ENCODE results near the gene LRRK2. TPM values are rescaled to one million over a fixed set of nuclear protein-coding genes. Genes with fewer than 3 reads are reported as not detected.
"Not testable (repeated sequence)": the region's sequence is repeated elsewhere in the genome, so short reads cannot be mapped to it uniquely, and the experiment has no call there.

The LRRK2 gene
- total and polyA plus RNA-seq, 7 experiments from 2014 or later: 0.16 to 32.2 (median 2.1) TPM; not detected in 3

DNA sequence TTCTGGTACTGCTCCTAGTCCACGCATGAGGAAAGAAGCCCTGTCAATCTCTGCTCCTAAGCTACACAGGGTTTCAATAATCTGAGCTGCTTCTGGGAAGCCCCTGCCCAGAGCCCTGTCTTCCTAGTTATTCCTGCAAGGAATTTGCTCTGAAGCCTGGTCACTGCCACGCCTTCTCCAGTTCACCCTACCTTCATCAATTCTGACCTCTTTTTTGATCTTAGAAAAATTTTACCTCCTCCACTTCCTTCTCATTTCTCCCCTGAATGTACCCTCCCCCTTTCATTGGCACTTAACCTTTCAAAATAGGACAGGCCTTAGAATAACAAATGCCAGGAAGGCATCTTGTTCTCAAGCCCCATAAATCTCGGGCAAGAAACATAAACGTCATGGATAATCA is 14.9 kb upstream of the LRRK2 start:
- ChIA-PET CTCF (no interaction called here), POLR2A (no interaction called here)
- Mint-ChIP-seq H3K4me1 (no peaks in the 10 kb centered on the region), H3K27ac (no peak overlapping the region), H3K36me3 (no peaks in the 10 kb centered on the region), H3K27me3 (peaks cover 0 to 13% (median 3%) of the 10 kb centered on the region in 5 donors), H3K4me3 (no peak overlapping the region), H3K9me3 (peaks cover 0 to 12% (median 2%) of the 10 kb centered on the region in 11 donors)
- DNase-seq (no peak), ATAC-seq (no peak)
- Histone ChIP-seq H3K9me3 (ENCODE audit: control insufficient read depth in 2 of 3, low read length in 3 of 3) (no peaks in the 10 kb centered on the region), H3K4me3 (ENCODE audit: low read length) (no peak overlapping the region), H3K27ac (ENCODE audit: low read depth, low read length) (no peak overlapping the region), H3K4me1 (ENCODE audit: control insufficient read depth in 2 of 2, insufficient read depth in 2 of 2, low read length in 2 of 2) (no peaks in the 10 kb centered on the region), H3K36me3 (ENCODE audit: control insufficient read depth in 2 of 3, insufficient read depth in 3 of 3, low read length in 3 of 3) (no peaks in the 10 kb centered on the region), H3K27me3 (ENCODE audit: control insufficient read depth in 2 of 2, insufficient read depth in 2 of 2, low read length in 2 of 2) (peaks cover 0 to 3% of the 10 kb centered on the region in 2 donors)
- intact Hi-C loops (cut with micrococcal nuclease): no loop called here

DNA sequence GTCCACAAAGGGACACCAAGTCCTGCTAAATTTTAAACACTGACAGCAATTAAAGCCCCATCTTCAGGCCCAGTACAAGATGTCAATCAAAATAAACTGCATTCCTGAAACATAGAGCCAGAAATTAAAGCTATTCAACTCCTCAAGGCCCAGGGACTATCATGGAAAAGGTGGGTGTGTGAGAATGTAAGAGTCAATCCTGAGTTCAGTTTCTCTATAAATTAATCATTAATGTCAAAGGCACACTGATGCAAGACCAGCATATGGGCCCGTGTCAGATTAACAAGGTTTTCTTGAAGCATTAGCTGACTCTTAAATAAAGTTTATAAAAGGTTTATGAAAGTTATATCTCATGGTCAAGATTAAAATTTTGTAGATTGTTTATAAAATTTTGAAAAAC is 13.6 kb upstream of the LRRK2 start:
- POLR2A ChIA-PET; H3K27ac ChIP-seq (ENCODE audit: low read depth, low read length); intact Hi-C loops (cut with micrococcal nuclease); H3K4me1 ChIP-seq (ENCODE audit: control insufficient read depth in 2 of 2, insufficient read depth in 2 of 2, low read length in 2 of 2); DNase-seq; H3K36me3 ChIP-seq (ENCODE audit: control insufficient read depth in 2 of 3, insufficient read depth in 3 of 3, low read length in 3 of 3); H3K4me1 Mint-ChIP-seq; H3K9me3 ChIP-seq (ENCODE audit: control insufficient read depth in 2 of 3, low read length in 3 of 3); CTCF ChIA-PET; H3K4me3 Mint-ChIP-seq; H3K27me3 ChIP-seq (ENCODE audit: control insufficient read depth in 2 of 2, insufficient read depth in 2 of 2, low read length in 2 of 2); H3K36me3 Mint-ChIP-seq; ATAC-seq; H3K27ac Mint-ChIP-seq; H3K4me3 ChIP-seq (ENCODE audit: low read length): not testable (repeated sequence)
- Mint-ChIP-seq H3K27me3 (peaks cover 0 to 13% (median 6%) of the 10 kb centered on the region in 5 donors), H3K9me3 (peaks cover 0 to 12% (median 2%) of the 10 kb centered on the region in 11 donors)

DNA sequence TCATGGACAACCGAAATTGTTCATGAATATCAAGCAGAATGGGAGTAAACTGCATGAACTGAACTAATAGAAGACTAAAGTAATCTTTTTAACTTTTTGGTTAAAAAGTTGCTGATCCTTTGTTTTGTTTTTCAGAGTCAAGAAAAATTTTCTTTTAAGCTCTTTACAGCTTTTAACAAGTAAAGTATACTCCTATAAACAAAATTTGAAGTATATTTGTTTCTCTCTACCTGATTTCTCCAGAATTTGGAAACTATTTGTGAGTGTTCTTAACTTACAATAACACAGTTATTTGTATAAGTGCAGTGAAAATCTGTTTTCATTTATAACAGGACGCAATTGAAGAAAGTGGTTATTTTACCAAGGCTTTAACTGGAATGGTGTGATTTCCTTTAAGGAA is 12.2 kb upstream of the LRRK2 start:
- H3K27ac ChIP-seq (ENCODE audit: low read depth, low read length): no peak overlapping the region
- intact Hi-C loops (cut with micrococcal nuclease): no loop called here

DNA sequence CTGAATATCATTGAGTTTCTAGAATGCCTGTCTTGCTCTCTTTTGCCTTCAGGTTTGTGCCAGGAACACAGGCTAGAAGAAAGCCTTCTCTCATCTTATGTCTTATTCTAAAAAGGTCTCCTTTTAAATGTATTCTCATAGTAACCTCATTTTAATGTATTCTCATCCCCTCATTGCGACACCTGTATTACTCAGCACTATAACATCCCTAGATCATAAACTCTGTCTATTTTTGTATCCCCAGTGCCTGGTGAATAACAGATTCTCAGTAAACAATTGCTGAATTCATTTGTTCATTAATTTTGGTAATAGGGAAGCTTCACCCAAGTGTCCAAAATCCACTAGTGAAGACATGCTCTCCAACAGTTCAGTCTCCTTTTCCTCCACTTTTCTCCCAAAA is 8.8 kb upstream of the LRRK2 start:
- Histone ChIP-seq H3K36me3 (ENCODE audit: control insufficient read depth in 2 of 3, insufficient read depth in 3 of 3, low read length in 3 of 3) (no peaks in the 10 kb centered on the region), H3K4me3 (ENCODE audit: low read length) (no peak overlapping the region), H3K4me1 (ENCODE audit: control insufficient read depth in 2 of 2, insufficient read depth in 2 of 2, low read length in 2 of 2) (no peaks in the 10 kb centered on the region), H3K9me3 (ENCODE audit: control insufficient read depth in 2 of 3, low read length in 3 of 3) (no peaks in the 10 kb centered on the region), H3K27ac (ENCODE audit: low read depth, low read length) (no peak overlapping the region), H3K27me3 (ENCODE audit: control insufficient read depth in 2 of 2, insufficient read depth in 2 of 2, low read length in 2 of 2) (no peaks in the 10 kb centered on the region)
- H3K36me3 Mint-ChIP-seq: no peaks in the 10 kb centered on the region
- ChIA-PET POLR2A (no interaction called here), CTCF (no interaction called here)
- ATAC-seq (no peak), DNase-seq (no peak)
- intact Hi-C loops (cut with micrococcal nuclease): no loop called here
- peaks cover 4 to 14% (median 9%) of the 10 kb centered on the region in 5 donors for H3K27me3 Mint-ChIP-seq
- H3K27ac Mint-ChIP-seq: no peak overlapping the region
- no peak overlapping the region for H3K4me3 Mint-ChIP-seq
- H3K4me1 Mint-ChIP-seq: peaks cover 0 to 2% (median 0%) of the 10 kb centered on the region in 7 donors
- H3K9me3 Mint-ChIP-seq: peaks cover 0 to 12% (median 2%) of the 10 kb centered on the region in 11 donors

More for the DNA sequence above, 12.2 kb upstream of the LRRK2 start:
- no peaks in the 10 kb centered on the region for H3K4me1 ChIP-seq (ENCODE audit: control insufficient read depth in 2 of 2, insufficient read depth in 2 of 2, low read length in 2 of 2)
- H3K27me3 ChIP-seq (ENCODE audit: control insufficient read depth in 2 of 2, insufficient read depth in 2 of 2, low read length in 2 of 2): peaks cover 0 to 3% of the 10 kb centered on the region in 2 donors
- Mint-ChIP-seq H3K27ac (no peak overlapping the region), H3K4me3 (no peak overlapping the region), H3K9me3 (peaks cover 0 to 12% (median 2%) of the 10 kb centered on the region in 11 donors), H3K27me3 (peaks cover 0 to 13% (median 9%) of the 10 kb centered on the region in 5 donors), H3K4me1 (peaks cover 0 to 2% (median 0%) of the 10 kb centered on the region in 7 donors), H3K36me3 (no peaks in the 10 kb centered on the region)
- no peak overlapping the region for H3K4me3 ChIP-seq (ENCODE audit: low read length)
- no peak for ATAC-seq
- H3K36me3 ChIP-seq (ENCODE audit: control insufficient read depth in 2 of 3, insufficient read depth in 3 of 3, low read length in 3 of 3): no peaks in the 10 kb centered on the region
- ChIA-PET CTCF (no interaction called here), POLR2A (no interaction called here)
- H3K9me3 ChIP-seq (ENCODE audit: control insufficient read depth in 2 of 3, low read length in 3 of 3): no peaks in the 10 kb centered on the region
- no peak for DNase-seq

DNA sequence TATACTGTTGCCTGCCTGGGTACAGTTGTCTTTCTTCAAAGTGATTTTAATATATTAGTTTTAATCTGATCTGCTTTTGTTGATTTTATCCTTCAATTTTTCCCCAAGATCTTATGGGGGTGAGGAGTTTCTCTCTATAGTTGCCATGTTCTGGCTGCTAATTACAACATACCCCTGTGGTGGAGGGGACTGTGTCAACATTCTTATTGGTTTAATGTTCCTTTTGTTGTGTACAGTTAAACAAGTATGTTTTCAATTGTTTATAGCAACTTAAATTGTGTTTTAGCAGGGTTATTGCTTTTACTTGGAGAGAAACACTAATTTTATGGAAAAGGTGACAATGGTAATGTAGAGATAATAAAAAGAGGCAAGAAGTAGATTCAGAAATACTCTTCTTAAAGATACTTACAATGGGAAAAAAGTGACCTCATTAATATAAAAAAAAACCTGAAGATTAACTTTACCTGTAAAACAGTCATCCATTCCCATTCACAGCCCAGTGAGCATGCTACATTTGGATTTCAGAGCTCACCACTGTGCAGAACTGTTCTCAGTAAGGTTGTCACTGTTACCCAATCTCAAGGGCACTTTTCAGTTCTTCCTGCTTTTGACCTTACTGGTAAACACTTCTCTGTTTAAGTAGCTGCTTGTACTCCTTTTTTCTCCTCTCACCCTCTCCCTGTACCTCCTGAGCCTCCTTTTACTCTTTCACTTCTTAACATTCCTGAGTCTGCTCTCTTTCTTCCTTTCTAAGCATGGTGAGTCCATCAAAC is 8.1 kb upstream of the LRRK2 start:
- peaks cover 4 to 15% (median 10%) of the 10 kb centered on the region in 5 donors for H3K27me3 Mint-ChIP-seq

DNA sequence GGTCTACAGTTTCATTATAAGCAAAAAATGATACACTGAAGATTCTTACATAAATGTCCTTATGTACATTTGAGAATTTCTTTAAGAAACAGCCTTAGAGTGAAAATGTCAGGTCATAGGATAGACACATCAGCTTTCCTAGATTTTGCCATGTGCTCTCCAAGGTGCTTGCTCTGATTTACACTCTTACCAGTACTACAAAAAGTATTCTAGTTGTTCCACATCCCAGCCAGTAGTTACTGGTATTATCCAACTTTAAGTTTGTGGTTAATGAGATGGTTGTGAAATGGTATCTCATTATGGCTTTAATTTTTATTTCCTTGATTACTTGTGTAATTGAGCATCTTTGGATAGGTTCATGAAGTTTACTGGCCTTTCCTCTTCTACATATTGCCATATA is 5.0 kb upstream of the LRRK2 start:
- intact Hi-C loops (cut with micrococcal nuclease): no loop called here
- H3K4me3 ChIP-seq (ENCODE audit: low read length): no peak overlapping the region
- POLR2A ChIA-PET: no interaction called here
- peaks cover 0 to 4% of the 10 kb centered on the region in 2 donors for H3K27me3 ChIP-seq (ENCODE audit: control insufficient read depth in 2 of 2, insufficient read depth in 2 of 2, low read length in 2 of 2)
- CTCF ChIA-PET: interaction anchor here (0.6 kb wide), 2 partner anchors 114 to 1935 kb away, joined by 3 to 5 read pairs; partner anchors contain the start of gene SLC2A13
- peaks cover 0 to 6% (median 4%) of the 10 kb centered on the region in 11 donors for H3K9me3 Mint-ChIP-seq
- no peaks in the 10 kb centered on the region for H3K9me3 ChIP-seq (ENCODE audit: control insufficient read depth in 2 of 3, low read length in 3 of 3)
- H3K27ac ChIP-seq (ENCODE audit: low read depth, low read length): no peak overlapping the region
- no peaks in the 10 kb centered on the region for H3K4me1 ChIP-seq (ENCODE audit: control insufficient read depth in 2 of 2, insufficient read depth in 2 of 2, low read length in 2 of 2)
- no peak for DNase-seq
- no peaks in the 10 kb centered on the region for H3K36me3 ChIP-seq (ENCODE audit: control insufficient read depth in 2 of 3, insufficient read depth in 3 of 3, low read length in 3 of 3)
- no peaks in the 10 kb centered on the region for H3K36me3 Mint-ChIP-seq
- no peak overlapping the region for H3K27ac Mint-ChIP-seq
- H3K4me3 Mint-ChIP-seq: no peak overlapping the region
- ATAC-seq: no peak
- H3K27me3 Mint-ChIP-seq: peaks cover 22 to 35% (median 32%) of the 10 kb centered on the region in 5 donors
- peaks cover 0 to 8% (median 2%) of the 10 kb centered on the region in 7 donors for H3K4me1 Mint-ChIP-seq

More for the DNA sequence above, 8.1 kb upstream of the LRRK2 start:
- POLR2A ChIA-PET: no interaction called here
- H3K9me3 ChIP-seq (ENCODE audit: control insufficient read depth in 2 of 3, low read length in 3 of 3): no peaks in the 10 kb centered on the region
- no peak overlapping the region for H3K4me3 ChIP-seq (ENCODE audit: low read length)
- DNase-seq (no peak), ATAC-seq (no peak)
- Mint-ChIP-seq H3K4me1 (peaks cover 0 to 2% (median 0%) of the 10 kb centered on the region in 7 donors), H3K4me3 (no peak overlapping the region), H3K27ac (no peak overlapping the region), H3K36me3 (no peaks in the 10 kb centered on the region), H3K9me3 (peaks cover 0 to 12% (median 2%) of the 10 kb centered on the region in 11 donors)
- CTCF ChIA-PET: no interaction called here
- H3K4me1 ChIP-seq (ENCODE audit: control insufficient read depth in 2 of 2, insufficient read depth in 2 of 2, low read length in 2 of 2): no peaks in the 10 kb centered on the region
- no peaks in the 10 kb centered on the region for H3K36me3 ChIP-seq (ENCODE audit: control insufficient read depth in 2 of 3, insufficient read depth in 3 of 3, low read length in 3 of 3)
- intact Hi-C loops (cut with micrococcal nuclease): no loop called here
- no peak overlapping the region for H3K27ac ChIP-seq (ENCODE audit: low read depth, low read length)
- H3K27me3 ChIP-seq (ENCODE audit: control insufficient read depth in 2 of 2, insufficient read depth in 2 of 2, low read length in 2 of 2): no peaks in the 10 kb centered on the region

DNA sequence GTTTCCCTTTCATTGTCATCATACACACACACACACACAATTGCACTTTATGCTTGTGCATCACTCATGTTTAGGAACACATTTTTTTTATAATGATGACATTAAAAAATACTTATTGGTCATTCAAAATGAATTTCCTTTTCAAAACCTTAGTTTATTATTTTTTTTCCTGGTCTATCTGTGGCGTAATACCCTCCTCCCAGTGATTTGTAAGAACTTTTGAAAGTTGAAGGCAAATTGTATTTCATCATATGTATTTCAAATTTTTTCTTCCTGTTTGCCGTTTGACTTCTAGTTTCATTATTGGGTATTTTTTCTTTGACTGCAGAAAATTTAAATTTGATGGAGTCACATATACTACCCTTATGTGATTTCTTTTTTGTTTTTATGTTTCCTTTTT is 2.5 kb upstream of the LRRK2 start:
- ChIA-PET POLR2A (no interaction called here), CTCF (no interaction called here)
- Mint-ChIP-seq H3K4me3 (no peak overlapping the region), H3K27ac (no peak overlapping the region), H3K36me3 (no peaks in the 10 kb centered on the region), H3K9me3 (peaks cover 0 to 16% (median 3%) of the 10 kb centered on the region in 11 donors), H3K4me1 (peaks cover 0 to 13% (median 9%) of the 10 kb centered on the region in 7 donors), H3K27me3 (peaks cover 42 to 48% (median 47%) of the 10 kb centered on the region in 5 donors)
- Histone ChIP-seq H3K36me3 (ENCODE audit: control insufficient read depth in 2 of 3, insufficient read depth in 3 of 3, low read length in 3 of 3) (no peaks in the 10 kb centered on the region), H3K27me3 (ENCODE audit: control insufficient read depth in 2 of 2, insufficient read depth in 2 of 2, low read length in 2 of 2) (peaks cover 0 to 4% of the 10 kb centered on the region in 2 donors), H3K4me3 (ENCODE audit: low read length) (no peak overlapping the region), H3K27ac (ENCODE audit: low read depth, low read length) (no peak overlapping the region), H3K9me3 (ENCODE audit: control insufficient read depth in 2 of 3, low read length in 3 of 3) (no peaks in the 10 kb centered on the region), H3K4me1 (ENCODE audit: control insufficient read depth in 2 of 2, insufficient read depth in 2 of 2, low read length in 2 of 2) (no peaks in the 10 kb centered on the region)
- no peak for ATAC-seq
- DNase-seq: no peak
- intact Hi-C loops (cut with micrococcal nuclease): no loop called here
